ENCODE measurements around the gene AGRN.
"Not testable (repeated sequence)": the region's sequence is repeated elsewhere in the genome, so short reads cannot be mapped to it uniquely, and the experiment has no call there.

The AGRN gene

GRCh38 chr1:1020000-1020404, at the start of gene AGRN:
Gene AGRN, plus strand, starts transcription at chr1:1020120. Its CDS starts 53 bp downstream, at chr1:1020173.
- Mint-ChIP-seq H3K27ac (no peak within 1 kb of the TSS), H3K27me3 (no peaks in the 10 kb centered on the region), H3K4me1 (ENCODE audit: low read depth) (peaks cover 13% of the 10 kb centered on the region), H3K4me3 (peak within 1 kb of the TSS; percentile 56), H3K36me3 (ENCODE audit: low read depth) (no peaks in the 10 kb centered on the region), H3K9me3 (no peaks in the 10 kb centered on the region)

- peaks cover 16% of the 10 kb centered on the region for H3K4me1 Mint-ChIP-seq (ENCODE audit: low read depth)
- peaks cover 16% of the 10 kb centered on the region for H3K27me3 Mint-ChIP-seq
- no peak overlapping the region for H3K27ac Mint-ChIP-seq
- H3K4me3 Mint-ChIP-seq: no peak overlapping the region
- H3K36me3 Mint-ChIP-seq (ENCODE audit: low read depth): no peaks in the 10 kb centered on the region
- no peaks in the 10 kb centered on the region for H3K9me3 Mint-ChIP-seq
Observed at GRCh38 chr1:970242-970972, 49.5 kb upstream of the AGRN start.

GRCh38 chr1:970973-971730, 48.8 kb upstream of the AGRN start:
- Mint-ChIP-seq H3K4me3 (no peak overlapping the region), H3K4me1 (ENCODE audit: low read depth) (peaks cover 9% of the 10 kb centered on the region), H3K9me3 (no peaks in the 10 kb centered on the region), H3K27me3 (peaks cover 22% of the 10 kb centered on the region), H3K36me3 (ENCODE audit: low read depth) (no peaks in the 10 kb centered on the region), H3K27ac (no peak overlapping the region)

GRCh38 chr1:971751-972506, 48.0 kb upstream of the AGRN start:
- Mint-ChIP-seq H3K27me3 (peaks cover 22% of the 10 kb centered on the region), H3K4me3 (no peak overlapping the region), H3K9me3 (no peaks in the 10 kb centered on the region)

GRCh38 chr1:972726-973458, 47.0 kb upstream of the AGRN start:
- Mint-ChIP-seq H3K27ac (no peak overlapping the region), H3K9me3 (no peaks in the 10 kb centered on the region)

More at GRCh38 chr1:971751-972506, 48.0 kb upstream of the AGRN start:
- H3K36me3 Mint-ChIP-seq (ENCODE audit: low read depth): no peaks in the 10 kb centered on the region
- H3K27ac Mint-ChIP-seq: no peak overlapping the region
- H3K4me1 Mint-ChIP-seq (ENCODE audit: low read depth): peaks cover 5% of the 10 kb centered on the region

GRCh38 chr1:973459-974292, 46.2 kb upstream of the AGRN start:
- no peak overlapping the region for H3K4me3 Mint-ChIP-seq
- H3K9me3 Mint-ChIP-seq: no peaks in the 10 kb centered on the region
- no peaks in the 10 kb centered on the region for H3K36me3 Mint-ChIP-seq (ENCODE audit: low read depth)
- no peaks in the 10 kb centered on the region for H3K4me1 Mint-ChIP-seq (ENCODE audit: low read depth)
- H3K27me3 Mint-ChIP-seq: peaks cover 18% of the 10 kb centered on the region
- no peak overlapping the region for H3K27ac Mint-ChIP-seq

More at GRCh38 chr1:972726-973458, 47.0 kb upstream of the AGRN start:
- peaks cover 22% of the 10 kb centered on the region for H3K27me3 Mint-ChIP-seq
- H3K36me3 Mint-ChIP-seq (ENCODE audit: low read depth): no peaks in the 10 kb centered on the region
- H3K4me3 Mint-ChIP-seq: no peak overlapping the region
- H3K4me1 Mint-ChIP-seq (ENCODE audit: low read depth): no peaks in the 10 kb centered on the region

- Mint-ChIP-seq H3K9me3 (no peaks in the 10 kb centered on the region), H3K36me3 (ENCODE audit: low read depth) (no peaks in the 10 kb centered on the region), H3K27ac (no peak overlapping the region), H3K4me1 (ENCODE audit: low read depth) (no peaks in the 10 kb centered on the region), H3K27me3 (peaks cover 15% of the 10 kb centered on the region), H3K4me3 (no peak overlapping the region)
Observed at GRCh38 chr1:974293-974640, 45.7 kb upstream of the AGRN start.

GRCh38 chr1:974687-975328, 45.1 kb upstream of the AGRN start:
- Mint-ChIP-seq H3K9me3 (no peaks in the 10 kb centered on the region), H3K4me1 (ENCODE audit: low read depth) (no peaks in the 10 kb centered on the region), H3K4me3 (no peak overlapping the region), H3K27me3 (peaks cover 10% of the 10 kb centered on the region), H3K27ac (no peak overlapping the region), H3K36me3 (ENCODE audit: low read depth) (no peaks in the 10 kb centered on the region)

GRCh38 chr1:975365-975764, 44.6 kb upstream of the AGRN start:
- H3K4me1 Mint-ChIP-seq (ENCODE audit: low read depth): no peaks in the 10 kb centered on the region
- H3K9me3 Mint-ChIP-seq: no peaks in the 10 kb centered on the region
- no peak overlapping the region for H3K27ac Mint-ChIP-seq
- H3K4me3 Mint-ChIP-seq: no peak overlapping the region
- no peaks in the 10 kb centered on the region for H3K36me3 Mint-ChIP-seq (ENCODE audit: low read depth)
- H3K27me3 Mint-ChIP-seq: peaks cover 10% of the 10 kb centered on the region

- Mint-ChIP-seq H3K4me3 (no peak overlapping the region), H3K27me3 (peaks cover 10% of the 10 kb centered on the region), H3K4me1 (ENCODE audit: low read depth) (no peaks in the 10 kb centered on the region), H3K27ac (no peak overlapping the region), H3K36me3 (ENCODE audit: low read depth) (no peaks in the 10 kb centered on the region), H3K9me3 (no peaks in the 10 kb centered on the region)
Observed at GRCh38 chr1:975896-976683, 43.8 kb upstream of the AGRN start.

- not testable (repeated sequence) for H3K4me3 Mint-ChIP-seq; H3K4me1 Mint-ChIP-seq (ENCODE audit: low read depth); H3K27ac Mint-ChIP-seq; H3K36me3 Mint-ChIP-seq (ENCODE audit: low read depth); H3K9me3 Mint-ChIP-seq
- peaks cover 10% of the 10 kb centered on the region for H3K27me3 Mint-ChIP-seq
Observed at GRCh38 chr1:976791-977190, 43.1 kb upstream of the AGRN start.

GRCh38 chr1:978069-978834, 41.7 kb upstream of the AGRN start:
- Mint-ChIP-seq H3K27ac (peak overlapping the region; percentile 36), H3K4me3 (no peak overlapping the region), H3K9me3 (no peaks in the 10 kb centered on the region), H3K27me3 (peaks cover 17% of the 10 kb centered on the region), H3K4me1 (ENCODE audit: low read depth) (no peaks in the 10 kb centered on the region), H3K36me3 (ENCODE audit: low read depth) (no peaks in the 10 kb centered on the region)
